Right cardiac atrium (tissue), 5 donors: ENCODE measurements around the gene ADAMTSL2. TPM values are rescaled to one million over a fixed set of nuclear protein-coding genes. Genes with fewer than 3 reads are reported as not detected.

Experiments
- ATAC-seq, 2 donors: fragments of 200-7000 bp; cut with Tn5 transposase; one replicate each; pipeline versions ENCODE4 v1.8.0 to v1.9.1; 2020; ENCODE audit warnings: moderate library complexity in 2 of 2, mild to moderate bottlenecking in 1 of 2
- DNase-seq, 3 donors: peaks; one replicate each; pipeline ENCODE4 v3.0.0-alpha.2; 2020
- H3K27ac ChIP-seq: one replicate; pipeline ENCODE4 v1.5.1; 2013; ENCODE audit warnings: mild to moderate bottlenecking, low read length, control low read depth, moderate library complexity
- H3K27me3 ChIP-seq: one replicate; pipeline ENCODE4 v1.6.1; 2013; ENCODE audit not compliant: control insufficient read depth, insufficient read depth
- H3K4me1 ChIP-seq: one replicate; pipeline ENCODE4 v1.6.1; 2013; ENCODE audit warnings: low read length; ENCODE audit not compliant: control insufficient read depth, insufficient read depth
- H3K4me3 ChIP-seq: one replicate; pipeline ENCODE4 v1.5.1; 2013; ENCODE audit warnings: low read length, control low read depth
- H3K9me3 ChIP-seq: one replicate; pipeline ENCODE4 v1.6.1; 2013; ENCODE audit warnings: low read length; ENCODE audit not compliant: control insufficient read depth
- WGBS: extraction: QIAGEN DNeasy Blood & Tissue Kit; methylation state at CpG from one replicate; pipeline ENCODE4 v1.1.7; 2013; 5-methylcytosine and 5-hydroxymethylcytosine counted together
- intact Hi-C, 4 donors: fragments of 100-400 bp; cut with DNase I; formaldehyde crosslinking; loops; one replicate each; pipeline versions ENCODE4 v1.11.0 to v1.14.0; 2022 to 2023
- polyA plus RNA-seq: library from polyadenylated mRNA; stranded (reverse); fragments of 200-250 nt; gene quantifications from one replicate; pipeline ENCODE4 v1.2.3, GENCODE V29; 2013
- total RNA-seq, 4 donors: library from RNA; stranded (reverse); fragmentation: NEBNext Ultra II Directional; extraction: Animal tissue kit (Norgen Biotek cat#: 25700); gene quantifications; one replicate each; pipeline ENCODE4 v1.2.1, GENCODE V29; 2021
- donor health status: healthy with polysubstance abuse.
- donor health status: DM: no; HTN: yes; CAD: no.
- donor health status: DM: no; HTN: no; CAD: no.
- donor health status: DM: no; HTN: yes; CAD: no; lungs with severe emphysema.
- donor health status: DM: yes; HTN: yes; CAD: no.

The ADAMTSL2 gene
- total and polyA plus RNA-seq, 5 donors = 30.3 to 90.2 (median 39.1) TPM

DNA sequence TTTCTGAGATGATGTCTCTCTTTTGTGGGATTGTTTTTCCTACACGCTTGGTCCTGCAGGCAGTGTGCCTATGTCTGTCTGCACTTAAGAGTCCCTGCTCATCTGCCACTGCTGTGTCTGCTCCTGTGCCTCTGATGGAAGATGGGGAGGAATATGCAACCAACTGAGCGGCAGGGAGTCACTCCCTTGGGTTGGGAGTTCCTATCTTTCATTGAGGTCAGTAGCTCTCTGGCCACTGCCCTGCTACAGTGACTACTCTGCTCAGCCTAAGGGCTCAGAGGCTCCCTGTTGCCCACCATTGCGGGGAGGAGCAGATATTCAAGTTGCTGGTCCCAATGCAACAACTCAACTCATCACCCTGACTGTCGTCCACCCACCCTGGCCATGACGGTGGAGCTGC lies 88.1 kb downstream of the ADAMTSL2 start:
- 45% methylated on average over 5 of the region's 5 CpGs for WGBS
- no peak for DNase-seq
- no peak for ATAC-seq

More for the DNA sequence above, 88.1 kb downstream of the ADAMTSL2 start:
- H3K4me1 ChIP-seq = no peaks in the 10 kb centered on the region
- no peak overlapping the region for H3K27ac ChIP-seq
- no peak overlapping the region for H3K4me3 ChIP-seq
- H3K9me3 ChIP-seq = peaks cover 2% of the 10 kb centered on the region
- intact Hi-C loops = no loop called here
- no peaks in the 10 kb centered on the region for H3K27me3 ChIP-seq

Other genes with a start within 250 kb of the ADAMTSL2 start
- 10 to 100 TPM; 10.9 to 13.2 (median 11.9) TPM for gene SURF6, start 198.5 kb upstream of the ADAMTSL2 start, total RNA-seq
- gene SURF6, start 198.5 kb upstream of the ADAMTSL2 start, polyA plus RNA-seq = 13.9 TPM
- 10 to 100 TPM; 19.0 to 22.7 (median 20.6) TPM for gene MED22, start 186.6 kb upstream of the ADAMTSL2 start, total RNA-seq
- gene MED22, start 186.6 kb upstream of the ADAMTSL2 start, polyA plus RNA-seq = 15.2 TPM
- gene RPL7A, start 186.5 kb upstream of the ADAMTSL2 start, total RNA-seq = 1,000 to 10,000 TPM in 3 of 4 donors, 100 to 1,000 TPM in 1; 973 to 1,213 (median 1,047) TPM
- gene RPL7A, start 186.5 kb upstream of the ADAMTSL2 start, polyA plus RNA-seq = 1,455 TPM
- 10 to 100 TPM; 34.0 to 54.4 (median 43.1) TPM for gene SURF1, start 178.2 kb upstream of the ADAMTSL2 start, total RNA-seq
- 98.8 TPM for gene SURF1, start 178.2 kb upstream of the ADAMTSL2 start, polyA plus RNA-seq
- gene SURF2, start 178.2 kb upstream of the ADAMTSL2 start, total RNA-seq = 10 to 100 TPM; 11.3 to 13.3 (median 12.5) TPM
- 23.4 TPM for gene SURF2, start 178.2 kb upstream of the ADAMTSL2 start, polyA plus RNA-seq
- gene SURF4, start 158.6 kb upstream of the ADAMTSL2 start, total RNA-seq = 100 to 1,000 TPM in 1 of 4 donors, 10 to 100 TPM in 3; 70.2 to 129 (median 91.5) TPM
- 67.2 TPM for gene SURF4, start 158.6 kb upstream of the ADAMTSL2 start, polyA plus RNA-seq
- 1 to 10 TPM in 1 of 4 donors, under 1 TPM in 2, not detected in 1; 0.31 to 1.0 (median 0.37) TPM for gene STKLD1, start 158.3 kb upstream of the ADAMTSL2 start, total RNA-seq
- 1.3 TPM for gene STKLD1, start 158.3 kb upstream of the ADAMTSL2 start, polyA plus RNA-seq
- 10 to 100 TPM; 11.9 to 16.3 (median 15.0) TPM for gene REXO4, start 116.7 kb upstream of the ADAMTSL2 start, total RNA-seq
- gene REXO4, start 116.7 kb upstream of the ADAMTSL2 start, polyA plus RNA-seq = 10.5 TPM
- 1 to 10 TPM; 2.1 to 4.1 (median 3.5) TPM for gene ADAMTS13, start 112.3 kb upstream of the ADAMTSL2 start, total RNA-seq
- gene ADAMTS13, start 112.3 kb upstream of the ADAMTSL2 start, polyA plus RNA-seq = 4.6 TPM
- 10 to 100 TPM; 10.8 to 13.9 (median 13.8) TPM for gene CACFD1, start 74.7 kb upstream of the ADAMTSL2 start, total RNA-seq
- 12.8 TPM for gene CACFD1, start 74.7 kb upstream of the ADAMTSL2 start, polyA plus RNA-seq
- 1 to 10 TPM; 1.7 to 4.0 (median 3.6) TPM for gene SLC2A6, start 55.6 kb upstream of the ADAMTSL2 start, total RNA-seq
- gene SLC2A6, start 55.6 kb upstream of the ADAMTSL2 start, polyA plus RNA-seq = 3.7 TPM
- gene MYMK, start 9.7 kb upstream of the ADAMTSL2 start, total RNA-seq = not detected
- gene MYMK, start 9.7 kb upstream of the ADAMTSL2 start, polyA plus RNA-seq = not detected
- 1 to 10 TPM; 1.2 to 5.4 (median 1.4) TPM for gene FAM163B, start 74.7 kb downstream of the ADAMTSL2 start, total RNA-seq
- 2.0 TPM for gene FAM163B, start 74.7 kb downstream of the ADAMTSL2 start, polyA plus RNA-seq
- gene DBH, start 101.7 kb downstream of the ADAMTSL2 start, total RNA-seq = under 1 TPM in 2 of 4 donors, not detected in 2; 0.09 to 0.14 TPM
- 0.05 TPM for gene DBH, start 101.7 kb downstream of the ADAMTSL2 start, polyA plus RNA-seq
- gene SARDH, start 203.6 kb downstream of the ADAMTSL2 start, total RNA-seq = 1 to 10 TPM; 2.5 to 3.2 (median 2.8) TPM
- gene SARDH, start 203.6 kb downstream of the ADAMTSL2 start, polyA plus RNA-seq = 1.7 TPM